GM19397 (cell line): ENCODE data around the gene SLC15A1.

Experiments
- ATAC-seq: cut with Tn5 transposase; IDR thresholded peaks from one replicate; pipeline ENCODE4 v1.9.1; 2021; ENCODE audit warnings: mild to moderate bottlenecking, moderate library complexity; ENCODE audit not compliant: unreplicated experiment

The SLC15A1 gene

GRCh38 chr13:98752467-98753290 is at the start of gene SLC15A1:
TSS of gene SLC15A1 (minus strand) at chr13:98752672. CDS start at chr13:98752598, 74 bp downstream.
- no peak for ATAC-seq

GRCh38 chr13:98801626-98802418 is 49.4 kb upstream of the SLC15A1 start:
- no peak for ATAC-seq

GRCh38 chr13:98800078-98800477 is 47.6 kb upstream of the SLC15A1 start:
- ATAC-seq = no peak

- ATAC-seq = no peak
Measured at GRCh38 chr13:98798849-98799645, 46.6 kb upstream of the SLC15A1 start.

- no peak for ATAC-seq
Measured at GRCh38 chr13:98797456-98797855, 45.0 kb upstream of the SLC15A1 start.

GRCh38 chr13:98796798-98797197 is 44.3 kb upstream of the SLC15A1 start:
- ATAC-seq = no peak

- ATAC-seq = no peak
Measured at GRCh38 chr13:98796191-98796590, 43.7 kb upstream of the SLC15A1 start.

- ATAC-seq = no peak
Measured at GRCh38 chr13:98795220-98795619, 42.7 kb upstream of the SLC15A1 start.

- ATAC-seq = no peak
Measured at GRCh38 chr13:98794498-98794897, 42.0 kb upstream of the SLC15A1 start.

GRCh38 chr13:98792785-98793495 is 40.5 kb upstream of the SLC15A1 start:
- no peak for ATAC-seq

GRCh38 chr13:98792321-98792720 is 39.8 kb upstream of the SLC15A1 start:
- ATAC-seq = no peak

- ATAC-seq = no peak
Measured at GRCh38 chr13:98791611-98792010, 39.1 kb upstream of the SLC15A1 start.

GRCh38 chr13:98787996-98788395 is 35.5 kb upstream of the SLC15A1 start:
- no peak for ATAC-seq

GRCh38 chr13:98787173-98787572 is 34.7 kb upstream of the SLC15A1 start:
- ATAC-seq = no peak

- no peak for ATAC-seq
Measured at GRCh38 chr13:98786023-98786422, 33.6 kb upstream of the SLC15A1 start.

- no peak for ATAC-seq
Measured at GRCh38 chr13:98785405-98785804, 32.9 kb upstream of the SLC15A1 start.

GRCh38 chr13:98784666-98785065 is 32.2 kb upstream of the SLC15A1 start:
- ATAC-seq = no peak

GRCh38 chr13:98783856-98784478 is 31.5 kb upstream of the SLC15A1 start:
- no peak for ATAC-seq

GRCh38 chr13:98782654-98783053 is 30.2 kb upstream of the SLC15A1 start:
- no peak for ATAC-seq

- no peak for ATAC-seq
Measured at GRCh38 chr13:98781905-98782304, 29.4 kb upstream of the SLC15A1 start.
